HG03097 (cell line): ENCODE results near the gene AXIN1.

Source experiments
- ATAC-seq: cut with Tn5 transposase; IDR thresholded peaks from one replicate; pipeline ENCODE4 v1.9.1; 2021; ENCODE audit not compliant: unreplicated experiment, low FRiP score

The AXIN1 gene

DNA sequence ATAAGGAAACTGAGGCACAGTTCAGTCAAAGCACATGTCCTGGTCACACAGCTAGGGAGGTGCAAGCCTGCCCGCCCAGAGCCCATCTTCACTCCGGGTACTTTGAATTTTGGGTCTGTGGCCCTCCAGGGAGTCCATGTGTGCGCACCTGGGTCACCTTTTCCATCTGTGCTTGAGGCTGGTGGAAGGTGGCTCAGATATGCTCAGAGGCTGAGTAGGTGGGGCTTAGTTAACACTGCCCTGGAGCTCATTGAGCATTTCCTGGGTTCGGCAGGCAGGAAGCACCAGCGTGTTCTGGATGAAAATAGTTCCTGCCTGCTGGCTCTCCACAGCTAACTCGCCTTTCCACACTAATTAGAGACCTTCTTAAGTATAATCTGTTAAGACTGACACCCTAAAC lies 98.7 kb downstream of the AXIN1 start:
- ATAC-seq: no peak

DNA sequence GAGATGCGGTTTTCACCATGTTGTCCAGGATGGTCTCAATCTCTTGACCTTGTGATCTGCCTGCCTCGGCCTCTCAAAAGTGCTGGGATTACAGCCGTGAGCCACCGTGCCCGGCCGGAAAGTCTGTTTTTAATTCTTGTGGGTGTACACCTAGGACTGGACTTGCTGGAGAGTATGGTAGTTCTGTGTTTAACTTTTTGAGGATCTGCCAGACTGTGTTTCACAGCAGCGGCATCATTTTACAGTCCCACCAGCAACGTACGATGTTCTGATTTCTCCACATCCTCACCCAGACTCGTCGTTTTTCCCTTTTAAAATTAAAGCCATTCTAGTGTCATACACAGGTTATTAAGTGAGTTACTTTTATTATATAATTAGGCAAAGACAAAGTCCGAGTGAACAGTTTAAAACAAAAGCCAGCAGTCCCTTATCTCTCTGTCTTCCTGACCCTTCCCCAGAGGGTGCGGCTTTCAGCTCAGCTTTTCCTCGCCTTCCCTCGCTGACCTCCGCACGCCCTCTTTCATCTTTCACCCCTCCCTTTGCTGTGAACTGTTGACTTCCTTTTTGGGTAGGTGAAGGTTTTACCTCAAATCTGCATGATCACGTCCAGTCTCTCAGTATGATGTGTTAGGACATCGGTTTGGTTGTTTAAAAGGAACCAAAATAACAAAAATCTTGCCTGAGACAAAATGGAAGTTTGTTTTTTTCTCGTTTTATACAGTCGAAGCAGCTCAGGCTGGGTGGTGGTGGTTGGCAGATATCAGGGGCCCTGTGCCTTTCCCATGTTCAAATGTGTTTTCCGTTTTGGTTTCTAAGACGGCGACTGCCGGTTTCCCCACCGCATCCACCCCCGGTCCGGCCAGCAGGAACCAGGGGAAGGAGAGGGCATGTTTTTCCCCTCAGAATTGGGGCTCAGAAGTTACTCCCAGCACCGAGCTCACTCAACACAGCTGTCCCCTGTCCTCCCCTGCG lies 99.9 kb downstream of the AXIN1 start:
- ATAC-seq: no peak

DNA sequence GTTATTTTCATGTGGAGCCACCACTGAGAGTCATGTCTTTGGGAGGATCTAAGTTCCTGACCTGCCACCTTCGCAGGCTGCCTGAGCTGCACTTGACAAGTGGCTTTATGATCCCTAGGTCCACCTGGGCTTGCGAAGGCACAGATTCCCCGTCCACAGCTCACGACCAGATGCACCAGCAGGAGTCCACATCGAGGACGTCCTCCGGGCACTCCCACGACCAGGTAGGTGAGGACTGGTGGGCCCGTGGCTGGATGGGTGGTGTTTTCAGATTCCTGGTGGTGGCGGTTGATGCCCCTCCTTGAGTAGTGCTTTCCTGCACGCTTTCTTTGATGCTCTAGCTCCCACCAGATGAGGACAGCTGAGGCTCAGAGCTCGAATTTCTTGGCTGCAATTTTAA lies 103.1 kb downstream of the AXIN1 start:
- no peak for ATAC-seq

DNA sequence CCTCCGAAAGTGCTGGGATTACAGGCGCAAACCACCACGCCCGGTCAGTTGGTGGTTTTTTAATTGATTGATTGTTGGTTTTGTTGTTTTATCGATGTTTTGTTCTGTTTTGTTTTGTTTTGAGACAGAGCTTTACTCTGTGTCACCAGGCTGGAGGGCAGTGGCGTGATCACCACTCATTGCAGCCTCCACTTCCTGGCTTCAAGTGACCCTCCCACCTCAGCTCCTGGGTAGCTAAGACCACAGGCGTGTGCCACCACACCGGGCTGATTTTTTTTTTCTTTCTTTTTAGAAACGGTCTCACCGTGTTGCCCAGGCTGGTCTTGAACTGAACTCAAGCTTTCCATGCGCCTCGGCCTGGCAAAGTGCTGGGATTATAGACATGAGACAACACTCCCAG lies 105.5 kb downstream of the AXIN1 start:
- no peak for ATAC-seq

DNA sequence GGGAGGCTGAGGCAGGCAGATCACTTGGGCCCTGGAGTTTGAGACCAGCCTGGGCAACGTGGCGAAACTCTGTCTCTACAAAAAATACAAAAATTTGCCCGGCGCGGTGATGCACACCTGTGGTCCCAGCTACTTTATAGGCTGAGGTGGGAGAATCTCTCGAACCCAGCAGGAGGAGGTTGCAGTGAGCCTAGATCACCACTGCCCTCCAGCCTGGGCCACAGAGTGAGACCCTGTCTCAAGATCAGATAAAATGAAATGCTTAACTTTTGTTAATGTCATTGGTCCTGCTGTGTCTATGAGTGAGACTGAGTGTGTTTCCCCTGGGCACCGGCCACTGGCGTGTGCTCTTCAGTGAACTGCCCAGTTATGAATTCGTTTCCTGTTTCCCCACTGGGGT lies 107.4 kb downstream of the AXIN1 start:
- no peak for ATAC-seq

DNA sequence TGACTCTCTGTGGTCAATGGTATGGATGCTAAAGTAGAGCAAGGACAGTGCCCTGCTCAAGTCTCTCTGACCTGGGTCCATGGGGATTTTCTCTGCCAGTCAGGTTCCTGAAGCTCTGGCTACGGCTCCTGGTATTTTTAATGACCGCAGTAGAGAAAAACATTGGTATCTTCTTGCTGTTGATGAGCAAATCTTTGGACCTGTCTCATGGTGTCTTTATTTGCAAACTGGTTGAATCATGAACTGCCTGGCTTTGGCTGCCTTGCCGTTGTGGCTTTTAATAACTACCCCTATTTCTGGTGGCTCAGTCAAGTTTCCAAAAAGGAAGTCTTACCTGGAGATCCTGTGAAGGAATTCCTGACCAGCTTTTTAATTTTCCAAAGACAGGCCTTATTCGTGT lies 109.2 kb downstream of the AXIN1 start:
- ATAC-seq: no peak

DNA sequence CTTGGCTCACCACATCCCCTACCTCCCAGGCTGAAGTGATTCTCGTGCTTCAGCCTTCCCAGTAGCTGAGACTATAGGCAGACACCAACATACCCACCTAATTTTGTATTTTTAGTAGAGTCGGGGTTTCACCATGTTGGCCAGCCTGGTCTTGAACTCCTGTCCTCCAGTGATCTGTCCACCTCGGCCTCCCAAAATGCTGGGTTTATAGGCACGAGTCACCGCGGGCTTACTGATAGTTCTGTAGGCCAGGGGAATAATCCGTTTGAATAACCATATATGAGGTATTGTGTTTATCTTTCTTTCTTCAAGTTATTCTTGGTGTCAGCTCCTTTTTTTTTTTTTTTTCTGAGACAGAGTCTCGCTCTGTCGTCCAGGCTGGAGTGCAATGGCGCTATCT lies 110.2 kb downstream of the AXIN1 start:
- ATAC-seq: no peak

DNA sequence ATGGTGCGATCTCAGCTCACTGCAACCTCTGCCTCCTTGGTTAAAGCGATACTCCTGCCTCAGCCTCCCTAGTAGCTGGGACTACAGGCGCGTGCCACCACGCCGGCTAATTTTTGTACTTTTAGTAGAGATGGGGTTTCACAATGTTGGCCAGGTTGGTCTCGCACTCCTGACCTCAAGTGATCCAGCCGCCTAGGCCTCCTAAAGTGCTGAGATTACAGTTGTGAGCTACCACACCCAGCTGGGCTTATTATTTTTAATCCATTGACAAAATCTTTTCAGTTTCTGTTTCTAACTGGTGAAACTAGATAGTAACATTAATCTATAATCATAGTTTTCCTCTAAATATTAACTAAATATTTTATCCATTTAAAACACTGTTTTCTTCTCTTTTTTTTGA lies 112.0 kb downstream of the AXIN1 start:
- ATAC-seq: no peak

DNA sequence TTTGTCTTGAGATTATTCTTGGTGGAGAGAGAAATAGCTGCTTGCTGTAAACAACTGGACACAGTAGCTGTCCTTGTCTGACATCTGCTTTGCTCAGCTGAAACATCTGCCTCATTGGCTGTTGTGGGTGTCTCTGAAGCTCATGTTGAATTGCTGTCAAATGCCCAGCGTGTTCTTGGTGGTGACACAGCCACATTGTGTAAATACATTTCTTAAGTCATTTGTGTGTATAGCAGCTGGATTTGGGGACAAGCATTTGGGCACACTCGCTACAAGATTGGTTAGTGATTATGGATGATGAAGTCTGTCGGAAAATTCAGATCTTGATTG lies 112.6 kb downstream of the AXIN1 start:
- ATAC-seq: no peak
